Measurements from ENCODE around the gene SCCPDH. TPM values are rescaled to one million over a fixed set of nuclear protein-coding genes. Genes with fewer than 3 reads are reported as not detected.
A peak's percentile ranks its signal among the peaks of the same experiment; 100 is the strongest.

Gene SCCPDH
- total and polyA plus RNA-seq, 2 of the 13 experiments (the other 11 are each of a cell fraction or from before 2014, with no cell fraction given): 36.7 to 62.3 TPM

- TF ChIP-seq TP53 (CRISPR knock-in tag; conservative IDR thresholded peaks at IDR 0.05): no peak
- no peak for TF ChIP-seq CSRNP1 (CRISPR knock-in tag; IDR thresholded peaks at IDR 0.05)
- no peak for TF ChIP-seq ZNF101 (CRISPR knock-in tag; IDR thresholded peaks at IDR 0.05; ENCODE audit: borderline replicate concordance, low read depth)
- no peak for TF ChIP-seq ZNF501 (CRISPR knock-in tag; IDR thresholded peaks at IDR 0.05)
- TF ChIP-seq HOXA3 (CRISPR knock-in tag; IDR thresholded peaks at IDR 0.05): no peak
- TF ChIP-seq RFXANK (CRISPR knock-in tag; IDR thresholded peaks at IDR 0.05): no peak
- TF ChIP-seq HMG20B (CRISPR knock-in tag; conservative IDR thresholded peaks at IDR 0.05): no peak
- TF ChIP-seq ZBTB46 (CRISPR knock-in tag; IDR thresholded peaks at IDR 0.05; ENCODE audit: borderline replicate concordance): no peak
- no peak for TF ChIP-seq ZNF549 (CRISPR knock-in tag; IDR thresholded peaks at IDR 0.05)
- 0 out of 4 replicates have a peak, but pooled peaks of 1 of the 2 experiments have one; percentile 21 for TF ChIP-seq ATF4 (CRISPR knock-in tag; IDR thresholded peaks at IDR 0.05)
- no peak for TF ChIP-seq ZKSCAN1 (IDR thresholded peaks at IDR 0.05; ENCODE audit: low read length)
- TF ChIP-seq REST (IDR thresholded peaks at IDR 0.05; ENCODE audit: borderline replicate concordance in 1 of 2, low read depth in 1 of 2, low read length in 2 of 2): no peak
- no peak for TF ChIP-seq ZNF746 (CRISPR knock-in tag; IDR thresholded peaks at IDR 0.05)
- no peak for TF ChIP-seq FIP1L1 (IDR thresholded peaks at IDR 0.05; ENCODE audit: borderline replicate concordance, insufficient read depth, low read depth, low read length)
- TF ChIP-seq NR2C2 (CRISPR knock-in tag; IDR thresholded peaks at IDR 0.05; ENCODE audit: borderline replicate concordance): peak; percentile 35; the same call in 1 of the 2 replicates
- no peak for TF ChIP-seq ZBTB25 (CRISPR knock-in tag; IDR thresholded peaks at IDR 0.05)
- peak; percentile 85 for TF ChIP-seq ZBTB10 (CRISPR knock-in tag; IDR thresholded peaks at IDR 0.05; ENCODE audit: borderline replicate concordance)
Observed at GRCh38 chr1:246689409-246690008, 34.7 kb upstream of the SCCPDH start (continued).

Data from HepG2 (cell line).